Neuronal stem cell (in vitro differentiated cells): ENCODE measurements around the gene MCTP1.
A peak's percentile ranks its signal among the peaks of the same experiment; 100 is the strongest.

Source experiments
- DNase-seq: peaks from one replicate; pipeline ENCODE4 v3.0.0-alpha.2; 2013; ENCODE audit warnings: low spot score
- H2AFZ ChIP-seq: one replicate; pipeline ENCODE4 v1.6.1; 2013; ENCODE audit warnings: mild to moderate bottlenecking, low read length, inconsistent platforms
- H2AK5ac ChIP-seq: 2 replicates; pipeline ENCODE4 v1.6.1; 2013; ENCODE audit warnings: low read depth, mild to moderate bottlenecking, inconsistent platforms, low read length, moderate library complexity, mixed read lengths
- H2BK120ac ChIP-seq: 2 replicates; pipeline ENCODE4 v1.6.1; 2013; ENCODE audit warnings: low read depth, mild to moderate bottlenecking, inconsistent platforms, low read length, moderate library complexity, mixed read lengths
- H2BK12ac ChIP-seq: one replicate; pipeline ENCODE4 v1.6.1; 2013; ENCODE audit warnings: low read length, inconsistent platforms
- H2BK15ac ChIP-seq: 2 replicates; pipeline ENCODE4 v1.6.1; 2013; ENCODE audit warnings: mild to moderate bottlenecking, low read length, inconsistent platforms, mixed read lengths
- H2BK5ac ChIP-seq: one replicate; pipeline ENCODE4 v1.6.1; 2013; ENCODE audit warnings: inconsistent platforms, mild to moderate bottlenecking, low read length, moderate library complexity
- H3K14ac ChIP-seq: one replicate; pipeline ENCODE4 v1.6.1; 2013; ENCODE audit warnings: low read length, inconsistent platforms
- H3K18ac ChIP-seq: 2 replicates; pipeline ENCODE4 v1.6.1; 2013; ENCODE audit warnings: low read length, inconsistent platforms
- H3K23ac ChIP-seq: 2 replicates; pipeline ENCODE4 v1.6.1; 2013; ENCODE audit warnings: low read depth, mild to moderate bottlenecking, mixed read lengths, low read length, inconsistent platforms; ENCODE audit not compliant: poor library complexity
- H3K27ac ChIP-seq: replicated peaks from 3 replicates; pipeline ENCODE4 v1.5.1; 2013; ENCODE audit warnings: low read length, inconsistent platforms
- H3K27me3 ChIP-seq, 3 experiments: 2 replicates each; pipeline ENCODE4 v1.6.1; 2013; ENCODE audit warnings: low read length in 3 of 3, mild to moderate bottlenecking in 2 of 3, inconsistent platforms in 1 of 3, low read depth in 1 of 3, mixed read lengths in 1 of 3, moderate library complexity in 1 of 3; ENCODE audit not compliant: control insufficient read depth in 3 of 3, insufficient read depth in 3 of 3
- H3K36me3 ChIP-seq, 2 donors: replicated peaks in 1 of 2; 2 replicates each; pipeline ENCODE4 v1.6.1; 2013; ENCODE audit warnings: low read length in 2 of 2; ENCODE audit not compliant: control insufficient read depth in 2 of 2, insufficient read depth in 2 of 2
- H3K4ac ChIP-seq: 2 replicates; pipeline ENCODE4 v1.6.1; 2013; ENCODE audit warnings: inconsistent platforms, mild to moderate bottlenecking, low read length, moderate library complexity
- H3K4me1 ChIP-seq, 2 donors: 1 replicate in 1 of 2; 2 replicates in 1 of 2; pipeline ENCODE4 v1.6.1; 2013; ENCODE audit warnings: low read length in 2 of 2, low read depth in 1 of 2; ENCODE audit not compliant: control insufficient read depth in 2 of 2, insufficient read depth in 1 of 2
- H3K4me2 ChIP-seq: one replicate; pipeline ENCODE4 v1.6.1; 2013; ENCODE audit warnings: mild to moderate bottlenecking, low read length, inconsistent platforms; ENCODE audit not compliant: insufficient read depth, poor library complexity, severe bottlenecking
- H3K4me3 ChIP-seq, 2 donors: 2 replicates each; pipeline ENCODE4 v1.5.1; 2013; ENCODE audit warnings: low read length in 2 of 2, mild to moderate bottlenecking in 2 of 2, inconsistent platforms in 1 of 2, moderate library complexity in 1 of 2
- H3K79me1 ChIP-seq: one replicate; pipeline ENCODE4 v1.6.1; 2013; ENCODE audit warnings: low read depth, mild to moderate bottlenecking, inconsistent platforms, low read length, moderate library complexity
- H3K9ac ChIP-seq: one replicate; pipeline ENCODE4 v1.6.1; 2013; ENCODE audit warnings: mild to moderate bottlenecking, low read depth, low read length, inconsistent platforms; ENCODE audit not compliant: poor library complexity
- H3K9me3 ChIP-seq, 2 donors: replicated peaks in 1 of 2; 2 replicates each; pipeline versions ENCODE3 to v1.6.1; 2013; ENCODE audit warnings: low read length in 2 of 2, mild to moderate bottlenecking in 2 of 2, inconsistent platforms in 1 of 2, low read depth in 1 of 2, mixed read lengths in 1 of 2, moderate library complexity in 1 of 2; ENCODE audit not compliant: control insufficient read depth in 2 of 2, insufficient read depth in 1 of 2
- H4K8ac ChIP-seq: one replicate; pipeline ENCODE4 v1.6.1; 2013; ENCODE audit warnings: low read depth, mild to moderate bottlenecking, inconsistent platforms, low read length, moderate library complexity
- H4K91ac ChIP-seq: one replicate; pipeline ENCODE4 v1.6.1; 2013; ENCODE audit warnings: low read length, low read depth, mild to moderate bottlenecking, inconsistent platforms; ENCODE audit not compliant: poor library complexity
- WGBS, 2 donors: extraction: QIAGEN DNeasy Blood & Tissue Kit; methylation state at CpG; one replicate each; pipeline ENCODE4 v1.1.7; 2013; ENCODE audit warnings: missing lambda C conversion rate in 2 of 2, mixed read lengths in 1 of 2; ENCODE audit not compliant: insufficient read length in 2 of 2, insufficient replicate concordance in 1 of 2; ENCODE audit errors: extremely low coverage in 2 of 2; 5-methylcytosine and 5-hydroxymethylcytosine counted together

Gene MCTP1

DNA sequence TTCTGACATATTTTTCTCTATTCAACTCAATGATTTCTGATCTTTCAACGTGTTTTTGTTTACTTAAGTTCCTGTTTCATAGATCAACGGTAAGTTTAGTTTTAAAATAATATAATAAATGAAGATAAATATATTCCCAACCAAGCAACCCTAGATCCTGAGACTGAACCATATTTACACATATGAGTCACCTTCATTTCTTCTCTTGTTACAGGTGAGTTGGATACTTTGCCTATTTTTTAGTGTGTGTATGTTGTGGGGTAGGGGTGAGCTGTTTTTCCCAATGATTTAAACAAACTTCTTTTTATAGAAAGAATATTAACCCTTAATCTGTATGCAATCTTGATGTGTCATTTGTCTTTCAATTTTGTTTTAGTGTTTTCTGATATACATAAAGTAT, 186.9 kb downstream of the MCTP1 start:
- Histone ChIP-seq H3K23ac (no peak overlapping the region), H3K79me1 (no peaks in the 10 kb centered on the region), H3K36me3 (no peaks in the 10 kb centered on the region), H2BK120ac (no peak overlapping the region), H2AK5ac (no peak overlapping the region), H4K8ac (no peak overlapping the region), H3K4me1 (peaks cover 0 to 7% of the 10 kb centered on the region in 2 donors), H3K4ac (no peak overlapping the region), H2AFZ (no peak overlapping the region), H3K14ac (no peak overlapping the region), H3K4me3 (no peak overlapping the region), H3K4me2 (no peak overlapping the region), H3K9ac (no peak overlapping the region), H3K9me3 (peaks cover 0 to 3% of the 10 kb centered on the region in 2 donors), H3K27me3 (no peaks in the 10 kb centered on the region), H3K27ac (no peak overlapping the region), H4K91ac (no peak overlapping the region), H2BK12ac (no peak overlapping the region), H2BK5ac (no peak overlapping the region), H2BK15ac (no peak overlapping the region), H3K18ac (no peak overlapping the region)
- no peak for DNase-seq
- WGBS, 2 donors: no CpG with 5 or more reads among the region's 2 CpGs

- H3K18ac ChIP-seq: no peak overlapping the region
- H3K27me3 ChIP-seq: no peaks in the 10 kb centered on the region
- H3K23ac ChIP-seq: no peak overlapping the region
- H3K14ac ChIP-seq: no peak overlapping the region
- H3K27ac ChIP-seq: no peak overlapping the region
- H3K4me2 ChIP-seq: no peak overlapping the region
- DNase-seq: no peak
- no CpG with 5 or more reads among the region's 1 CpG for WGBS, 2 donors
- H2BK120ac ChIP-seq: no peak overlapping the region
- H3K9ac ChIP-seq: no peak overlapping the region
- H4K91ac ChIP-seq: no peak overlapping the region
- H3K4me1 ChIP-seq: peaks cover 0 to 5% of the 10 kb centered on the region in 2 donors
- H3K4ac ChIP-seq: no peak overlapping the region
- no peaks in the 10 kb centered on the region for H3K36me3 ChIP-seq
- H3K79me1 ChIP-seq: no peaks in the 10 kb centered on the region
- H2BK15ac ChIP-seq: no peak overlapping the region
- H3K4me3 ChIP-seq: no peak overlapping the region
- H2AK5ac ChIP-seq: no peak overlapping the region
- H4K8ac ChIP-seq: no peak overlapping the region
- no peak overlapping the region for H2AFZ ChIP-seq
- no peak overlapping the region for H2BK12ac ChIP-seq
- peaks cover 0 to 14% of the 10 kb centered on the region in 2 donors for H3K9me3 ChIP-seq
- H2BK5ac ChIP-seq: no peak overlapping the region
Measured at GRCh38 chr5:95093211-95093610, 191.7 kb downstream of the MCTP1 start.

GRCh38 chr5:95090774-95091173, 194.1 kb downstream of the MCTP1 start:
- Histone ChIP-seq H3K9ac (no peak overlapping the region), H2AK5ac (no peak overlapping the region), H3K79me1 (no peaks in the 10 kb centered on the region), H3K4me1 (no peaks in the 10 kb centered on the region), H4K8ac (no peak overlapping the region), H3K27me3 (no peaks in the 10 kb centered on the region), H3K14ac (no peak overlapping the region), H4K91ac (no peak overlapping the region), H3K9me3 (peaks cover 0 to 14% of the 10 kb centered on the region in 2 donors), H3K36me3 (no peaks in the 10 kb centered on the region), H3K18ac (no peak overlapping the region), H3K4me2 (no peak overlapping the region), H3K4me3 (no peak overlapping the region), H2BK15ac (no peak overlapping the region), H2BK12ac (no peak overlapping the region), H3K4ac (no peak overlapping the region), H2AFZ (no peak overlapping the region), H2BK120ac (no peak overlapping the region), H3K27ac (no peak overlapping the region), H2BK5ac (no peak overlapping the region), H3K23ac (no peak overlapping the region)
- no CpG with 5 or more reads among the region's 2 CpGs for WGBS, 2 donors
- DNase-seq: no peak

GRCh38 chr5:95087816-95088317, 197.0 kb downstream of the MCTP1 start:
- H3K79me1 ChIP-seq: no peaks in the 10 kb centered on the region
- peaks cover 0 to 11% of the 10 kb centered on the region in 2 donors for H3K9me3 ChIP-seq
- H3K4me2 ChIP-seq: no peak overlapping the region
- H2BK12ac ChIP-seq: no peak overlapping the region
- no peak overlapping the region for H4K8ac ChIP-seq
- no peak overlapping the region for H3K14ac ChIP-seq
- no peak overlapping the region for H4K91ac ChIP-seq
- H3K9ac ChIP-seq: no peak overlapping the region
- H3K27me3 ChIP-seq: no peaks in the 10 kb centered on the region
- no peak overlapping the region for H2BK15ac ChIP-seq
- H3K36me3 ChIP-seq: no peaks in the 10 kb centered on the region
- WGBS, 2 donors: no CpG with 5 or more reads among the region's 7 CpGs
- H3K18ac ChIP-seq: no peak overlapping the region
- no peak overlapping the region for H3K27ac ChIP-seq
- H3K4me1 ChIP-seq: no peaks in the 10 kb centered on the region
- H3K23ac ChIP-seq: no peak overlapping the region
- DNase-seq: no peak
- H3K4me3 ChIP-seq: no peak overlapping the region
- no peak overlapping the region for H3K4ac ChIP-seq
- H2AFZ ChIP-seq: peak overlapping the region; percentile 45
- no peak overlapping the region for H2BK120ac ChIP-seq
- H2AK5ac ChIP-seq: no peak overlapping the region
- H2BK5ac ChIP-seq: no peak overlapping the region
